NAMALWA (cell line): ENCODE results near the gene ABHD11.
"Not testable (repeated sequence)": the region's sequence is repeated elsewhere in the genome, so short reads cannot be mapped to it uniquely, and the experiment has no call there.

Source experiments
- DNase-seq: peaks from one replicate; pipeline ENCODE4 v3.0.0-alpha.2; 2015; ENCODE audit warnings: low spot score

The ABHD11 gene

GRCh38 chr7:73718905-73719805, 19.4 kb downstream of the ABHD11 start, which contains the start of gene STX1A:
Gene STX1A (minus strand): TSS chr7:73719669. CDS start chr7:73719631, 38 bp downstream.
- DNase-seq: peak; percentile 84

- DNase-seq: no peak
Observed at GRCh38 chr7:73718438-73718881, 20.1 kb downstream of the ABHD11 start.

- DNase-seq: peak; percentile 60
Observed at GRCh38 chr7:73717991-73718405, 20.6 kb downstream of the ABHD11 start.

GRCh38 chr7:73717025-73717807, 21.4 kb downstream of the ABHD11 start:
- DNase-seq: no peak

GRCh38 chr7:73716318-73716890, 22.2 kb downstream of the ABHD11 start:
- no peak for DNase-seq

GRCh38 chr7:73715648-73716317, 22.8 kb downstream of the ABHD11 start:
- peak; percentile 80 for DNase-seq

GRCh38 chr7:73713319-73713718, 25.3 kb downstream of the ABHD11 start:
- DNase-seq: not testable (repeated sequence)

GRCh38 chr7:73712773-73713172, 25.8 kb downstream of the ABHD11 start:
- no peak for DNase-seq

GRCh38 chr7:73708961-73709549, 29.5 kb downstream of the ABHD11 start:
- DNase-seq: no peak

- DNase-seq: no peak
Observed at GRCh38 chr7:73707045-73707631, 31.5 kb downstream of the ABHD11 start.

GRCh38 chr7:73706126-73707044, 32.2 kb downstream of the ABHD11 start:
- no peak for DNase-seq

- DNase-seq: no peak
Observed at GRCh38 chr7:73705551-73705920, 33.1 kb downstream of the ABHD11 start.

GRCh38 chr7:73704640-73705550, 33.7 kb downstream of the ABHD11 start:
- DNase-seq: no peak

- DNase-seq: peak; percentile 67
Observed at GRCh38 chr7:73703757-73704639, 34.6 kb downstream of the ABHD11 start.

- no peak for DNase-seq
Observed at GRCh38 chr7:73703225-73703624, 35.4 kb downstream of the ABHD11 start.

GRCh38 chr7:73702665-73703064, 35.9 kb downstream of the ABHD11 start:
- no peak for DNase-seq

- DNase-seq: no peak
Observed at GRCh38 chr7:73702226-73702625, 36.4 kb downstream of the ABHD11 start.
